T follicular helper cell (primary cell): Measurements from ENCODE around the gene CPLX3.
"Not testable (repeated sequence)": the region's sequence is repeated elsewhere in the genome, so short reads cannot be mapped to it uniquely, and the experiment has no call there.

Experiments used
- DNase-seq: peaks from one replicate; pipeline ENCODE4 v3.0.0-alpha.2; 2020; ENCODE audit warnings: low read depth
- total RNA-seq, 2 experiments: gene quantifications; one replicate each; lab custom pipeline; 2026; lab: John Stamatoyannopoulos, UW

Gene CPLX3
- total RNA-seq = 0 reads per million in 2 experiments

- peak; percentile 25 for DNase-seq
Observed at GRCh38 chr15:74826364-74826819, at the start of gene CPLX3. CPLX3 (plus strand) TSS chr15:74826627; CDS start chr15:74826704, 77 bp downstream.

GRCh38 chr15:74776821-74777768 is 49.3 kb upstream of the CPLX3 start:
- peak; percentile 41 for DNase-seq

GRCh38 chr15:74777769-74778598 is 48.4 kb upstream of the CPLX3 start:
- DNase-seq = no peak

- no peak for DNase-seq
Observed at GRCh38 chr15:74778599-74778970, 47.8 kb upstream of the CPLX3 start.

- no peak for DNase-seq
Observed at GRCh38 chr15:74779162-74779648, 47.2 kb upstream of the CPLX3 start.

- DNase-seq = peak; percentile 36
Observed at GRCh38 chr15:74780523-74781430, 45.6 kb upstream of the CPLX3 start.

GRCh38 chr15:74781431-74782258 is 44.8 kb upstream of the CPLX3 start, which contains the start of gene CSK:
CSK (plus strand) TSS chr15:74782080; CDS start chr15:74798298, 16,218 bp downstream.
- peak; percentile 67 for DNase-seq

- peak; percentile 60 for DNase-seq
Observed at GRCh38 chr15:74782259-74783071, 44.0 kb upstream of the CPLX3 start.

- no peak for DNase-seq
Observed at GRCh38 chr15:74783072-74783807, 43.2 kb upstream of the CPLX3 start.

- no peak for DNase-seq
Observed at GRCh38 chr15:74783808-74784175, 42.6 kb upstream of the CPLX3 start.

- no peak for DNase-seq
Observed at GRCh38 chr15:74784426-74785193, 41.8 kb upstream of the CPLX3 start.

GRCh38 chr15:74785194-74786032 is 41.0 kb upstream of the CPLX3 start:
- no peak for DNase-seq

- not testable (repeated sequence) for DNase-seq
Observed at GRCh38 chr15:74786081-74786480, 40.3 kb upstream of the CPLX3 start.

GRCh38 chr15:74786551-74787165 is 39.8 kb upstream of the CPLX3 start:
- no peak for DNase-seq

GRCh38 chr15:74787251-74788041 is 39.0 kb upstream of the CPLX3 start:
- DNase-seq = peak; percentile 89
